Caco-2 (cell line): ENCODE results near the gene SLC28A2. TPM values are rescaled to one million over a fixed set of nuclear protein-coding genes. Genes with fewer than 3 reads are reported as not detected.

Source experiments
- BruUV-seq: library from RNA; stranded (reverse); fragments of 400-500 nt; replicated peaks from 2 replicates; lab custom pipeline; 2021; lab: Mats Ljungman, UMichigan
- CTCF ChIA-PET: fragments of 300-600 bp; sonication (Branson Sonifier 250); formaldehyde crosslinking; loops from one replicate; lab custom pipeline; 2022; ENCODE audit warnings: antibody characterized with exemption; lab: Charles Lee
- POLR2A ChIA-PET: fragments of 300-600 bp; sonication (Branson Sonifier 250); formaldehyde crosslinking; loops from one replicate; lab custom pipeline; 2022; ENCODE audit warnings: antibody characterized with exemption; lab: Charles Lee
- DNase-seq, 2 experiments: peaks; one replicate each; pipeline versions ENCODE4 v3.0.0 to v3.0.0-alpha.2; 2020 to 2022
- H3K27me3 ChIP-seq: replicated peaks from 2 replicates; pipeline ENCODE4 v1.6.0; 2011; ENCODE audit warnings: low read length; ENCODE audit not compliant: control insufficient read depth, insufficient read depth
- H3K36me3 ChIP-seq: 2 replicates; pipeline ENCODE4 v1.5.1; 2011; ENCODE audit warnings: low read length; ENCODE audit not compliant: control insufficient read depth, insufficient read depth
- H3K4me1 ChIP-seq: fragments of 250-450 bp; sonication (Bioruptor Pico); 2 replicates; pipeline ENCODE4 v1.5.1; 2020; ENCODE audit warnings: mild to moderate bottlenecking
- H3K4me3 ChIP-seq: 2 replicates; pipeline ENCODE4 v1.5.1; 2011; ENCODE audit warnings: low read depth, mild to moderate bottlenecking, control low read depth, low read length
- H3K9me3 ChIP-seq: fragments of 250-450 bp; sonication (Bioruptor Pico); 2 replicates; pipeline ENCODE4 v1.5.1; 2020; ENCODE audit warnings: mild to moderate bottlenecking, moderate library complexity
- H3K27ac Mint-ChIP-seq: one replicate; pipeline ENCODE4 v1.8.0; 2022; ENCODE audit warnings: mixed read lengths; ENCODE audit not compliant: unreplicated experiment
- H3K27me3 Mint-ChIP-seq: one replicate; pipeline ENCODE4 v1.8.0; 2022; ENCODE audit warnings: mixed read lengths; ENCODE audit not compliant: insufficient read depth, unreplicated experiment
- H3K36me3 Mint-ChIP-seq: one replicate; pipeline ENCODE4 v1.8.0; 2022; ENCODE audit warnings: mild to moderate bottlenecking, mixed read lengths; ENCODE audit not compliant: insufficient read depth, unreplicated experiment
- H3K4me1 Mint-ChIP-seq: one replicate; pipeline ENCODE4 v1.8.0; 2022; ENCODE audit warnings: low read depth, mixed read lengths; ENCODE audit not compliant: unreplicated experiment
- H3K4me3 Mint-ChIP-seq: one replicate; pipeline ENCODE4 v1.8.0; 2022; ENCODE audit warnings: mild to moderate bottlenecking, moderate library complexity, mixed read lengths; ENCODE audit not compliant: unreplicated experiment
- H3K9me3 Mint-ChIP-seq: one replicate; pipeline ENCODE4 v1.8.0; 2022; ENCODE audit warnings: mixed read lengths; ENCODE audit not compliant: unreplicated experiment
- intact Hi-C: fragments of 100-400 bp; cut with micrococcal nuclease; formaldehyde crosslinking; loops from one replicate; pipeline ENCODE4 v1.10.0; 2022; ENCODE audit not compliant: unreplicated experiment
- total RNA-seq: library from RNA; stranded (reverse); gene quantifications from 2 replicates; pipeline ENCODE4 v1.2.3, GENCODE V29; 2022
- TF ChIP-seq, protein P1 (sequence below), 2 experiments: fragments of 200-600 bp in 1 of 2; IDR thresholded peaks; 1 replicate in 1 of 2; 2 replicates in 1 of 2; pipeline versions ENCODE4 v1.5.1 to v1.8.0; 2011 to 2022; ENCODE audit warnings: antibody characterized with exemption in 1 of 2, control low read depth in 1 of 2, inconsistent platforms in 1 of 2, low read depth in 1 of 2, low read length in 1 of 2, mild to moderate bottlenecking in 1 of 2, moderate library complexity in 1 of 2; ENCODE audit not compliant: insufficient read depth in 1 of 2, severe bottlenecking in 1 of 2, unreplicated experiment in 1 of 2

SLC28A2 gene
- total RNA-seq, 1 experiment from 2014 or later = 0.11 TPM

DNA sequence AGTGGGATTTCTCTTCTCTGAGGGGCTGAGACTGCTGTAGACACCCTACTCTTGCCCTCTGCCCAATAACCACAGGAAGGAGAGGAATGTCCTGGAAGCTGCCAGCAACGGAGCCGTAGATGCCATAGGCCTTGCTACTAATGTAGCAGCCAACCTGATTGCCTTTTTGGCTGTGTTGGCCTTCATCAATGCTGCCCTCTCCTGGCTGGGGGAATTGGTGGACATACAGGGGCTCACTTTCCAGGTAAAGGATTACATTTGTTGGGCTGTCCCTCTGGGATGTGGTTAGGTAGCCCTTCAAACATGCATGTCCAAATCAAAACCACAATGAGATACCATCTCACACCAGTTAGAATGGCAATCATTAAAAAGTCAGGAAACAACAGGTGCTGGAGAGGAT is 16.1 kb downstream of the SLC28A2 start:
- BruUV-seq = no TSS peak
- peaks cover 10% of the 10 kb centered on the region for H3K4me1 Mint-ChIP-seq
- H3K27me3 Mint-ChIP-seq = no peaks in the 10 kb centered on the region
- H3K27ac Mint-ChIP-seq = no peak overlapping the region
- intact Hi-C loops = loop anchor here (2.0 kb wide), 1 partner anchor 105 kb away; no protein-coding TSS in a partner anchor
- ChIA-PET POLR2A (no interaction called here), CTCF (no interaction called here)
- no peaks in the 10 kb centered on the region for H3K27me3 ChIP-seq
- H3K4me3 Mint-ChIP-seq = no peak overlapping the region
- peak; percentile 39 to 49 for DNase-seq
- H3K9me3 ChIP-seq = peaks cover 14% of the 10 kb centered on the region
- no peaks in the 10 kb centered on the region for H3K36me3 ChIP-seq
- TF ChIP-seq, protein P1, sequence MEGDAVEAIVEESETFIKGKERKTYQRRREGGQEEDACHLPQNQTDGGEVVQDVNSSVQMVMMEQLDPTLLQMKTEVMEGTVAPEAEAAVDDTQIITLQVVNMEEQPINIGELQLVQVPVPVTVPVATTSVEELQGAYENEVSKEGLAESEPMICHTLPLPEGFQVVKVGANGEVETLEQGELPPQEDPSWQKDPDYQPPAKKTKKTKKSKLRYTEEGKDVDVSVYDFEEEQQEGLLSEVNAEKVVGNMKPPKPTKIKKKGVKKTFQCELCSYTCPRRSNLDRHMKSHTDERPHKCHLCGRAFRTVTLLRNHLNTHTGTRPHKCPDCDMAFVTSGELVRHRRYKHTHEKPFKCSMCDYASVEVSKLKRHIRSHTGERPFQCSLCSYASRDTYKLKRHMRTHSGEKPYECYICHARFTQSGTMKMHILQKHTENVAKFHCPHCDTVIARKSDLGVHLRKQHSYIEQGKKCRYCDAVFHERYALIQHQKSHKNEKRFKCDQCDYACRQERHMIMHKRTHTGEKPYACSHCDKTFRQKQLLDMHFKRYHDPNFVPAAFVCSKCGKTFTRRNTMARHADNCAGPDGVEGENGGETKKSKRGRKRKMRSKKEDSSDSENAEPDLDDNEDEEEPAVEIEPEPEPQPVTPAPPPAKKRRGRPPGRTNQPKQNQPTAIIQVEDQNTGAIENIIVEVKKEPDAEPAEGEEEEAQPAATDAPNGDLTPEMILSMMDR (IDR thresholded peaks at IDR 0.05; ENCODE audit: insufficient read depth in 1 of 2, low read depth in 1 of 2, low read length in 1 of 2, severe bottlenecking in 1 of 2, unreplicated experiment in 1 of 2) = peak in 1 of 2 experiments; percentile 14
- no peak overlapping the region for H3K4me3 ChIP-seq
- H3K4me1 ChIP-seq = peaks cover 9% of the 10 kb centered on the region; the same call in 1 of the 2 replicates
- peaks cover 24% of the 10 kb centered on the region for H3K9me3 Mint-ChIP-seq
- H3K36me3 Mint-ChIP-seq = no peaks in the 10 kb centered on the region

DNA sequence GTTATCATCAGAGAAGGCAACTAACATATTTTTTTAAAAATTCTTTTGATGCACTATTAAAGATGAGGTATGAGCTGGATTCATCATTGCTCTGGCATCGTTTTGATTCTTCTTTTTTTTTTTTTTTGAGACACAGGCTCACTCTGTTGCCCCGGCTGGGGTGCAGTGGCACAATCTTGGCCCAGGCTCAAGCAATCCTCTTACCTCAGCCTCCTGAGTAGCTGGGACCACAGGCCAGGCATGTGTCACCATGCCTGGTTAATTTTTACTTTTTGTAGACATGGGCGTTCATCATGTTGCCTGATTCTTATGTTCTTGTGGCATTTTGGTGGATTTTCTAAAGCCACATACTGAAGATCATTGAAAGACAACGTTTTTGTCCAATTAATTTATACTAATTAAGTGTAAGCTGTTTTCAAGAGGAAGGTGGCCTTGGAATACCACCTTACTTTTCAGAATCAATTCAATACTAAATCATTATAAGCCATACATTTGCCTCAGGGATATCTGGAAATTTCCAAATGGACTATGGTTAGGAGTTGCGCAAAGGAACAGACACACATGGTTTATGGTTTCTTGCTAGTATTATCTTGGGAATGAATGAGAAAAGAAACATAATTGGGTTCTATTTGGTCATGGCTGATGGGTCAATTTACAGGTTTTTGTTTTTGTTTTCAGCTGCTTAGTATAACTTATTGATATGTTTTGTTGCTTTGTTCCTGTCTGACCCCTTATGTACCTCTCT is 22.8 kb downstream of the SLC28A2 start:
- no peak overlapping the region for H3K27ac Mint-ChIP-seq
- H3K9me3 Mint-ChIP-seq = no peaks in the 10 kb centered on the region
- intact Hi-C loops = no loop called here
- no peaks in the 10 kb centered on the region for H3K4me1 Mint-ChIP-seq
- peaks cover 9% of the 10 kb centered on the region for H3K36me3 Mint-ChIP-seq
- no peaks in the 10 kb centered on the region for H3K36me3 ChIP-seq
- no peak for DNase-seq
- H3K9me3 ChIP-seq = no peaks in the 10 kb centered on the region
- BruUV-seq = no TSS peak
- H3K4me3 Mint-ChIP-seq = no peak overlapping the region
- peaks cover 10% of the 10 kb centered on the region; the same call in 1 of the 2 replicates for H3K4me1 ChIP-seq
- ChIA-PET CTCF (interaction anchor here (1.1 kb wide), 1 partner anchor 73 kb away, joined by 3 read pairs; no protein-coding TSS in a partner anchor), POLR2A (interaction anchor here (0.7 kb wide), 1 partner anchor 66 kb away, joined by 4 read pairs; no protein-coding TSS in a partner anchor)
- no peaks in the 10 kb centered on the region for H3K27me3 Mint-ChIP-seq
- H3K4me3 ChIP-seq = no peak overlapping the region
- TF ChIP-seq, protein P1 (IDR thresholded peaks at IDR 0.05; ENCODE audit: insufficient read depth in 1 of 2, low read depth in 1 of 2, low read length in 1 of 2, severe bottlenecking in 1 of 2, unreplicated experiment in 1 of 2) = no peak
- H3K27me3 ChIP-seq = no peaks in the 10 kb centered on the region

DNA sequence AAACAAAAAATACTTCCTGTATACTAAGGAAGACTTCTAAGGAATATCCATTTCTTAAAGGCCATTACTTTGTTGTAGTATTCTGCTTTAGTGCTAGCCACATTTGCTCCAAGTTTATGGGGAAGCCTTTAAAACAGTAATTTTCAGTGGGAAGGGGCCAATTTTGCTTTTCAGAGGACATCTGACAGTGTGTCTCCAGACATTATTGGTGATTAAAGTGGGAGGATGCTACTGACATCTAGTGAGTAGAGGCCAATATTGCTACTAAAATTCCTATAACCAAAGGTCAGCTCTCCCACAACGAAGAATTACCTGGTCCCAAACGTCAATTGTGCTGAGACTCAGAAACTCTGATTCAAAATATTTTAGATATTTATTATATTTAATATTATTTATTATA is 24.8 kb downstream of the SLC28A2 start:
- Mint-ChIP-seq H3K4me1 (no peaks in the 10 kb centered on the region), H3K4me3 (no peak overlapping the region), H3K36me3 (peaks cover 9% of the 10 kb centered on the region), H3K9me3 (no peaks in the 10 kb centered on the region), H3K27me3 (no peaks in the 10 kb centered on the region), H3K27ac (no peak overlapping the region)
- Histone ChIP-seq H3K4me1 (peaks cover 12% of the 10 kb centered on the region; the same call in 1 of the 2 replicates), H3K9me3 (no peaks in the 10 kb centered on the region), H3K27me3 (no peaks in the 10 kb centered on the region), H3K4me3 (no peak overlapping the region), H3K36me3 (no peaks in the 10 kb centered on the region)
- ChIA-PET POLR2A (no interaction called here), CTCF (interaction anchor here (0.5 to 0.8 kb wide), 3 partner anchors 76 to 115 kb away, joined by 3 to 10 read pairs (median 4); no protein-coding TSS in a partner anchor)
- intact Hi-C loops = no loop called here
- BruUV-seq = no TSS peak
- TF ChIP-seq, protein P1 (IDR thresholded peaks at IDR 0.05; ENCODE audit: insufficient read depth in 1 of 2, low read depth in 1 of 2, low read length in 1 of 2, severe bottlenecking in 1 of 2, unreplicated experiment in 1 of 2) = peak in 1 of 2 experiments; percentile 59
- DNase-seq = peak in 1 of 2 experiments; percentile 41
